Left ventricle myocardium superior (tissue), 1 donor: Measurements from ENCODE around the gene ZKSCAN4. TPM values are rescaled to one million over a fixed set of nuclear protein-coding genes. Genes with fewer than 3 reads are reported as not detected.
A peak's percentile ranks its signal among the peaks of the same experiment; 100 is the strongest.

Experiments used
- ATAC-seq: fragments of 200-7000 bp; cut with Tn5 transposase; one replicate; pipeline ENCODE4 v1.9.1; 2020; ENCODE audit warnings: mild to moderate bottlenecking, moderate library complexity
- DNase-seq: peaks from one replicate; pipeline ENCODE4 v3.0.0-alpha.2; 2020
- intact Hi-C: fragments of 100-400 bp; cut with micrococcal nuclease; formaldehyde crosslinking; loops from one replicate; pipeline ENCODE4 v1.11.0; 2022
- long read RNA-seq: library from polyadenylated mRNA; unstranded; transcript quantifications from one replicate; pipeline ENCODE4 v2.0.0, GENCODE V29; 2021
- total RNA-seq: library from RNA; stranded (reverse); fragmentation: NEBNext Ultra II Directional; extraction: Animal tissue kit (Norgen Biotek cat#: 25700); gene quantifications from one replicate; pipeline ENCODE4 v1.2.1, GENCODE V29; 2021
- donor health status: DM: no; HTN: yes; CAD: no; lungs with severe emphysema.

Gene ZKSCAN4
- total RNA-seq = 2.7 TPM
- long read RNA-seq, partial matches to known transcripts = 1 of 5 reads
- long read RNA-seq, other reads (novel, unspliced or antisense) = 3 of 5 reads

DNA sequence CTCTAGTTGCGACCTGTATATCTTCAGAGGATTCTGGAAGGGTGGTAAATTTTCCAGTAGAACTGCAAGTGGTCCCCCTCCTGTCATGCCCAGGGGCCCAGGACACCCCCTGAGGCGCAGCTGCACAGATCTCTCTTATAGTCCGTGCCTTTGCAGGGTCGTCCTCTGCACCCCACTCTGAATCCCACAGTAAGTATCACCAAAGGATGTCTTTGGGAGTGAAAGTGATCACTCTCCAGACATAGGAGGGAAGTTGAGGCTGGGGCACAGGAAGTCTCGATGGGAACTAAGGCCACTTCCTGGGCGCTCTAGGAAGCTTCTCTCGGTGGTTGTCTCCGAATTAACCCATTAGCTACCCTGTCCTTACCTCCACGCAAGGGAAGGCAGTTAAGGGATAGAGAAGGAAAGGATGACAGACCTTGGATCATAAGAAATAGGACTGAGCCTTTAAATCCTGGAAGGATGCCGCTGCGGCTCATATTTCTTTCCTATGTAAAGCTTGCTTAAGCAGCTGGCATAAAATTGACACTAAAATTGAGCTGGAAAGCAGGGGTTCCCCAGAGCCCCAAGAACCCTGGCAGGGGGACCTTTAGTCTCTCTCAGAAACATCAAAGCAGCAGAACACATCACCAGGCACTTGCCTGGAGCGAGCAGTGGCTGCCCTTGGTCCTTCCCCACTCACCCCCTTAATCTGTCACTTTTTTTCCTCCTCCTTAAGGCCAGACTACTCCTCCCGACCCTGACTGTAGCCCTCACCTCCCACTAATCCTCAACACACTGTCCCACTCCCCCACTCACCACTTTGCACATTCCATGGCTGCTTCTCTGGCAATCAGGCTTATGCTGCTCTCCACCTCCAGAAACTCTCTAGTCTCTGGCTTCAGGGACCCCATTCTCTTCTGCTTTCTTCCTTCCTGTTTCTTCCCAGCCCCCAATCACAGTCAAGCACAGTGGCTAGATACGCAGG lies at the start of gene ZKSCAN4:
ZKSCAN4 (minus strand) TSS at position 261 of the 967 bp plus-strand sequence. CDS start 289 bp downstream, outside the sequence.
- DNase-seq (peak; percentile 56), ATAC-seq (peak; percentile 99)
- intact Hi-C loops = no loop called here

DNA sequence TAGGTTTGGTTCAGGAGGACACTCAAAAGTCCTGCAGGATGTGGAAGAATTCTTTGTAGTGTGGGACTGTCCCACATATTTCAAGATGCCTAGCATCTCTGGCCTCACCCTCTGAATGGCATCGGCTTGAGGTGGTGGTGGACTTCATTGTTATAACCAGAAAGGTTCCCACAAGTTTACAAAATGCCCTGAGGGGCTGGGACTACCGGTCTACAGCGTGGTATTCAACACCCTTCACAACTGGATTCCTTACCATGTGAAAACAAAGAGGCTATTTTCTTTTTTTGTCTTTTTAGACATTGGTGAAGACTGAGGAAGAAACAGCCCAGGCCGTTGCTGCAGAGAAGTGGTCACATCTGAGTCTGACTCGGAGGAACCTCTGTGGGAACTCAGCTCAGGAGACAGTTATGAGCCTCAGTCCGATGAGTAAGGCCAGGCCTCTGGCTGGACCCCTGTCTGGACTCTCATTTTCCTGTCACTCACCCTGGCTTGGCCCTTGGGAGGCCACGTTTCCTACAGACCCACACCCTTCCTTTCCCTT lies 44.5 kb upstream of the ZKSCAN4 start:
- intact Hi-C loops = no loop called here
- no peak for ATAC-seq
- DNase-seq = no peak

DNA sequence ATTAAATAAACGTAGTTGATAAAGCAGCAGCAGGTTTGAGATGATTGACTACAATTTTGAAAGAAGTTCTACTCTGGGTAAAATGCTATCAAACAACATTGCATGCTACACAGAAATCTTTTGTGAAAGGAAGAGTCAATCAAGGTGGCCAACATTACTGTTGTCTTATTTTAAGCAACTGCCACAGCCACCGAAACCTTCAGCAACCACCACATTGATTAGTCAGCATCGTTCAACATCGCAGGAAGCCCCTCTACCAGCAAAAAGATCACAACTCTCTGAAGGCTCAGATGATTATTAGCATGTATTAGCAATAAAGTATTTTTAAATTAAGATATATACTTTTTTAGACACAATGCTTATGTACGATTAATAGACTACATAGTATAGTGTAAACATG lies 43.3 kb upstream of the ZKSCAN4 start:
- ATAC-seq (no peak), DNase-seq (no peak)

DNA sequence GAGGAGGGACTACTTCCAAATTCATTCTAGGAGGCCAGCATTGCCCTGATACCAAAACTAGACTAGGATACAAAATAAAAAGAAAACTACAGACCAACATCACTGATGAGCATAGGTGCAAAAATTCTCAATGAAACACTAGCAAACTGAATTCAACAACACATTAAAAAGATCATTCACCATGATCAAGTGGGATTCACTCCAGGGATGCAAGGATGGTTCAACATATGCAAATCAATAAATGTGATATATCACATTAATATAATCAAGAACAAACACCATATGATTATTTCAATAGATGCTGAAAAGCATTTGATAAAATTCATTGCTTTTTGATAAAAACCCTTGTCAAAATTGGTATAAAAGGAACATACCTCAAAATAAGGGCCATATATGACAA lies 39.5 kb upstream of the ZKSCAN4 start:
- DNase-seq (no peak), ATAC-seq (no peak)
- intact Hi-C loops = no loop called here

More for the DNA sequence above, 43.3 kb upstream of the ZKSCAN4 start:
- intact Hi-C loops = no loop called here

DNA sequence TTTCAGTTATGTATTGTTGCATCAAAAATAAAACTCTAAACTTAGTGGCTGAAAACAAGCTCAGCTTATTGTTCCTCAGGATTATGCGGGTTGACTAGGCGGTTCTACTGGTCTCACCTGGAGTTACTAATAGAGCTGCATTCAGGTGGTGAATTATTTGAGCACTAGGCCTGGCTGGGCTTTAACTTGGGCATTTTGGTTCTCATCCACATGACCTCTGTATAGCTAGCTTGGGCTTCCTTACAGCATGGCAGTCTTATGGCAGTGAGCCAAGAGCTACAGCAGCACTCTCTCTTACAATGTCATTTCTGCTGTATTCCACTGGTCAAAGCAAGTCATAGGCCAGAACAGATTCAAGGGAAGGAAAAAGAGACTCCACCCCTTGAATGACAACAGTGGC lies 30.9 kb upstream of the ZKSCAN4 start:
- no peak for DNase-seq
- intact Hi-C loops = no loop called here
- ATAC-seq = no peak

DNA sequence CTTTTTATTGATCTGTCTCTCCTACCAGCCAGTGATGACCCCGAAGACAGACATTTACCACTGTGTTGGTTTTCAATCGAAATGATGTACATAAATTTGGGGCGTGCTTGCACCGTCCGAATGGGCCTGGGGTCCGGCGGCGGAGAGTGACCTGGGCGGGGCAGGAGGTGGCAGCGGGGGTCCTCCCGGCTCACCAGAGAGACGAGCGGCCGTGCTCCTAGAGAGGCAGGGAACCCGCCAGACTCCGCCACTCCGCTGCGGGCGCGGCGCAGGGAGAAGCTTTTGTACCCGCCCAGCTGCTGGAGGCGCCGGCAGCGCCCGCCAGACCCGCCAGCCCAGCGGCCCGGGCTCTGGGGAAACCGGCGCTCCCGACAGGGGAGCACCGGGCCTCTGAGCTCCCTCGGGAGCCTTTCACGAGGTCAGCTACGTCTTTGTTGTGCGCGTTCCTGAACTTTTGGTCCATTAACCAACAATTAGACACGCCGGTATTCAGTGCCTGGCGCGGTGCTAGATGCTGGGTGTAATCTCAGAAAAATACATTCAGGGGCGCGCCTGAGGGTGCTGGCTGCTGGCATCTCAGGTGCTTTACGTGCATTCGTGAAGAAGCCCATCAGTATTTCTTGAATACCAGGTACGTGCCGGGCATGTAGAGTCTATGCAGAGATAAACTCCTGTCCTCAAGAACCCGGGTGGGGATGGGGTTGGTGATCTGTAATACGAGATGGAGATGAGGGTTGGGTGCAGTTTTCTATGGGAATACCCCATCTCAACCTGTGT lies 29.4 kb upstream of the ZKSCAN4 start, which contains the start of gene PGBD1:
PGBD1 (plus strand) TSS at position 285 of the 777 bp plus-strand sequence. CDS start 2,242 bp downstream, outside the sequence.
- ATAC-seq (peak; percentile 98), DNase-seq (peak; percentile 89)
- intact Hi-C loops = no loop called here

DNA sequence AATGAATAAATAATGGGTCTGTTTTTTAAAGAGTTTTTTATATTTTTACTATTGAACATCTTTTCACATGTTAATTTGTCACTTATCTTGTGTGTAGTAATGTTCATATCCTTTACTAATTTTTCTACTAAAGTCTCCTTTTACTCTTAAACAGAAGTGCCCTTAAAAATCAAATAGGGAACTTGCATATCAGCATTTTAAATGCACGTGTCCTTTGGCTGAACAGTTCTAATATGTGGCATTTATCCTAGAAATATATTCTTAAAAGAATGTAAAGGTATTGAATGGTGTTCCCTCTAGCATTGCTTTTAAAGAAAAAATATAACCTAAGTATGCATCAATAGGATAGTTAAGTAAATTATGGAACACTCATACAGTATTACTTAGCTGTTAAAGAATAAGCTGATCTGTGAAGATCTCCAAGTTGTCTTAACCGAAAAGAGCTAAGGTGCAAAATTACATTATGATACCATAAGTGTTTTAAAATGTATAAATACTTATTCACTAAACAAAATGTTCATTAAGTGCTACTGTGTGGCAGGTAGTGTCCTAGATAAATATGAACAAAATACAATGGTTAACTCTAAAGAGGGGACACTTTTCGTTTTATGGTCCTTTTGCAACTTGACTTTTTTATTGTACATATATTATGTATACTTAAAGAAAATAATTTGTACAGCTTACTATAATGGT lies 28.7 kb upstream of the ZKSCAN4 start:
- DNase-seq = no peak
- intact Hi-C loops = no loop called here
- no peak for ATAC-seq

DNA sequence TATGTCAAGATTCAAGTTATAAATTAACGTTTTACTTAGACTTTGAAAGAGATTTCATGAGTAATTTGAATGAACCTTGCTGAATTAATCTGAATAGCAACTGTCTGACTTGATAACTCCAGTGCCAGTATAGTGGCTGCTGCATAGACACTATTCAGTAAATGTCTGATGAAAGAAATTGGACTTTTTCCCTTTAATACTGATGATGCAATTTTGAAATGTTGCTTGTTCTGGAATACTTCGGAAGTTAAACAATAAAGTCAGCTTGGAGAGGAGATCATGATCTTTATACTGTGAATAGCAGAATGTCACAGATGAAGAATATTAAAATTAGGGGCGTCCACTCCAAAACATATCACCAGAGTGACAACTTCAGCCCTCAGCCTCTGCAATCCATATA lies 25.7 kb upstream of the ZKSCAN4 start:
- DNase-seq (no peak), ATAC-seq (no peak)
- intact Hi-C loops = no loop called here

DNA sequence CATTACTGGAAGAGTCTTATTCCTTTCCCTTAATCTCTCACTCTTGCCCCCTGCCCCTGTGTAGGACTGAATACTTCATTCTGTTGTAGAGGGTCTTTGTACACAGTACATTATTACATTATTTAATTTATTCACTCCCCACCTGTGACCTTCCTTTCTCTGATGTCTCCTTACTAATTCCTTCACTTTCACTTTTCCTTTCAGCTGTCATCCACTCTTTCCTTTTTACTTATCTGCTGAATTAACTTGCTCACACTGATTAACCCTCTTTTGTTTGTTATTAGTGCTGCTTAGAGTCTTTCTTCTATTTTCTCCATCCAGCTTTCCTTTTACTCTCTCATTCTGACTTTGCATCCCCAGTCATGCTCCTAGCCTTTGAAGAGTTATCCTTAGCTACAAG lies 22.8 kb upstream of the ZKSCAN4 start:
- intact Hi-C loops = no loop called here
- ATAC-seq = no peak

DNA sequence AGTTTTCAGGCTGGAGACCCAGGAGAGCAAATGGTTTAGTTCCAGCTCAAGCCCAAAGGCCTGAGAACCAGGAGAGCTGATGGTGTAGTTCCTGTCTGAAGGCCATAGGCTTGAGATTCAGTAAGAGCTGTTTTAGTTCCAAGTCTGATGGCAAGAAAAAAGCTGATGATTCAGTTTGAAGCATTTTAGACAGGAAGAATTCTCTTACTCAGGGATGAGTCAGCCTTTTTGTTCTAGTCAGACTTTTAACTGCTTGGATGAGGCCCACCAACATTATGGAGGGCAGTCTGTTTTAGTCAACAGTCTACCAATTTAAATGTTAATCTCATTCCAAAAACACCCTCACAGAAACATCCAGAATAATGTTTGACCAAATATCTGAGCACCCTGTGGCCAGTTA lies 17.4 kb upstream of the ZKSCAN4 start:
- no peak for DNase-seq
- intact Hi-C loops = no loop called here
- ATAC-seq = no peak

More for the DNA sequence above, 22.8 kb upstream of the ZKSCAN4 start:
- DNase-seq = no peak

DNA sequence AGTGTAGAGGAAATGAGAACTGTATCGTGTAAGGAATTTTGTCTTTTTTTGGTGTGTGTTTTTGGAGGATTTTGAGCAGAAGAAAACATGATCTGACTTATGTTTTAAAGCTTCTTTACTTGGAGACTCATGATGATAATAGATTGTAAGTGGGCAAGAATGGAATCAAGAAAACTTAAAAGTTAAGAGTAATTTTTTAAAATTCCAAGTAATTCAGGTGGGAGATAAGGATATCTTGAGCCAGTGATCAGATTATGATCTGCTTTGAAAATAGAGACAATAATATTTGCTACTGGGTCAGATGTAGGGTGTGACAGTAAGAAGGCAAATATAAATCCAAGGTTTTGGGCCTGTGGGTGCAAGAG lies 15.6 kb upstream of the ZKSCAN4 start:
- intact Hi-C loops = no loop called here
- DNase-seq (no peak), ATAC-seq (no peak)

DNA sequence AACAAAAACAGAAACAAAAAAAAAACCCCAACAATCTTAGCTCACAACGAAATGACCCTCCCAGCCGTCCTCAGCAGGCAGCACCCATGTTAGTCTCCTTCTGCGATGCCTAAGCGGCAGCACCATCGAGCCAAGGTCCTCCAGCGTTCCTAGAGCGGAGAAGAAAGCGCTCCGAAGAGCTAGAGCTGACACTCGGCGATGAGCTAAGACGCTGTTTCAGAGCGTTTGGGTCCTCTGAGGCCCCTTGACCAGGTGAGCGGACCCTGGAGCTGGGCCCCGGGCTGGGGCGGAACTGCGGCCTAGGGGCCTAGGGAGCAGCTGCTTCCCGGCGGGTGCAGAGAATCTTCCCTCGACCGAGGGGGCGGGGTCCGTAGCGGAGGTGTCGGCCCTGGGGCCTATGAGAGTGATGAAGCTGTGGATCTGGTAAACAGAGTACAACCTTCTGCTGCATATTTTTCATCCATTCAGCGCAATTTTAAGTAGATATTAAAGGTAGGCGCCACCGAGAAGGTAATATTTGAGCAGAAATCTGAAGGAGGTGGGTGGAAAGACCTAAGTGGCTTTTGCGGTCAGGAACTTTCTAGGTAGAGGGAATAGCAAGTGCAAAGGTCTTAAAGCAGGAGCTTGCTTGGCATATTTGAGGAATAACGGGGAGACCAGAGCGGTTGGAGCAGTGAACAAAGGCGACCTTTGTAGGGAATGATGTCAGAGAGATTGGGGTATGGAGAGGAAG lies 15.1 kb upstream of the ZKSCAN4 start, which contains the start of gene ZSCAN26:
ZSCAN26 (plus strand) TSS at position 182 of the 733 bp plus-strand sequence. CDS start 4,777 bp downstream, outside the sequence.
- ATAC-seq (peak; percentile 99), DNase-seq (peak; percentile 88)
- intact Hi-C loops = no loop called here

DNA sequence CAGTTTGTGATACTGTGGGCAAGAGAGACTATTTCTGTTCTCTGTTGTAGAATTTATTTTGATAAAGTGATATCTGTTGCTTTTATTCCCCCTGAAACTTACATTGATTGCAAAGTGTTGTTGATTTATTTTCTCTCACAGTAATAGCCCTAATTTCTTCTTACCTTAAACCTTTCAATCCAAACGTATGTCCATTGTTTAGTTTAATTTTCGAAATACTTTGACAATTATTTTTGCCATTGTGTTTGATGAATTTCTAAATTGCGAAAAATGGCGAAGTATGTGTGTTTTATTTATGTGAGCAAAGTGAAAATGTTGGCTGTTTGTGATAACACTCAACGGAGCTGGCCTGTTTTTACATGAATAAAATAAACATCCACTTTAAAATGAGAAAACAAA lies 14.5 kb upstream of the ZKSCAN4 start:
- no peak for DNase-seq
- no peak for ATAC-seq
- intact Hi-C loops = no loop called here

DNA sequence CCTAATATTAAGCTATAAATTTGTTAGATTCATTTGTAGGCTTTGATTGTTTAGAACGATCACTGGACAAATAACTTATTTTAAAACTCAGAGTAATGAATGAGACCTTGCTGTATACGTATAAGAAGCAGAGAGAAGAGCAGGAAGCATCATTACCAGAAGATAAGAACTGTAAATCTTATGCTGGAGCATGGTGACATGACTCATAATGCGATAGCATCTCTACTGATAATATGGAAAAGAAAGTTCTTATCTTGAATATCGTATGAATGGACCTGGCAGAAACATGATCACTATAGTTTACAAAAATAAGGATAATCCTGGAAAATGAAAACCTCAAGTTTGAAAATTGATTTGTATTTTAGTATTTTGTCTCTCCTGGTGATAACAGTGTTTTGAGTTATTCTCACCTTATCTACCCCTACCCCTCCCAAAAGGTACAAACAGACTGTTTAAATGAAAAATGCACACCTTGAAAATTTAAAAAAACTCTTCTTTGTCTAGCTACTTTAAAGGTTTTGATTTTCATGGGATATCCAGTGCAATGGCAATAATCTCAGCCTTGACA lies 12.8 kb upstream of the ZKSCAN4 start:
- DNase-seq (no peak), ATAC-seq (no peak)
- intact Hi-C loops = no loop called here

DNA sequence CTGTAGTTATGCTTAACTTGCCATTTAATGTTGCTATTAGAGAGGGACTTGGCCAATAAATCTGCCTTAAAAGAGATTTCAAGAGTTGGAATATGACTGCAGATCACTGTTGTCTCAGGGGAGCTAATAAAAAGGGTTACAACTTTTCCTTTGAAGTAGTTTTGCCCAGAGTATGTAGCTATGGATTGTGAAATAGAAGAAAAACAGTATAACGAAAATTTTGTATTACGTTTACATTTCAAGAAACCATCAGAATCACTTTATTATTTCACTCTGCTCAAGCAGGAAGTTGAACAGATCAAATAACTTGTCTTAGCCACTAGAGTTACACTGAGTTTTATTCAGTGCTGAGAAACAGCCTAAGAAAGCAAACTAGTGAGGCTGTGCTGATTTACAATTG lies 11.9 kb upstream of the ZKSCAN4 start:
- ATAC-seq (no peak), DNase-seq (no peak)
- intact Hi-C loops = no loop called here

DNA sequence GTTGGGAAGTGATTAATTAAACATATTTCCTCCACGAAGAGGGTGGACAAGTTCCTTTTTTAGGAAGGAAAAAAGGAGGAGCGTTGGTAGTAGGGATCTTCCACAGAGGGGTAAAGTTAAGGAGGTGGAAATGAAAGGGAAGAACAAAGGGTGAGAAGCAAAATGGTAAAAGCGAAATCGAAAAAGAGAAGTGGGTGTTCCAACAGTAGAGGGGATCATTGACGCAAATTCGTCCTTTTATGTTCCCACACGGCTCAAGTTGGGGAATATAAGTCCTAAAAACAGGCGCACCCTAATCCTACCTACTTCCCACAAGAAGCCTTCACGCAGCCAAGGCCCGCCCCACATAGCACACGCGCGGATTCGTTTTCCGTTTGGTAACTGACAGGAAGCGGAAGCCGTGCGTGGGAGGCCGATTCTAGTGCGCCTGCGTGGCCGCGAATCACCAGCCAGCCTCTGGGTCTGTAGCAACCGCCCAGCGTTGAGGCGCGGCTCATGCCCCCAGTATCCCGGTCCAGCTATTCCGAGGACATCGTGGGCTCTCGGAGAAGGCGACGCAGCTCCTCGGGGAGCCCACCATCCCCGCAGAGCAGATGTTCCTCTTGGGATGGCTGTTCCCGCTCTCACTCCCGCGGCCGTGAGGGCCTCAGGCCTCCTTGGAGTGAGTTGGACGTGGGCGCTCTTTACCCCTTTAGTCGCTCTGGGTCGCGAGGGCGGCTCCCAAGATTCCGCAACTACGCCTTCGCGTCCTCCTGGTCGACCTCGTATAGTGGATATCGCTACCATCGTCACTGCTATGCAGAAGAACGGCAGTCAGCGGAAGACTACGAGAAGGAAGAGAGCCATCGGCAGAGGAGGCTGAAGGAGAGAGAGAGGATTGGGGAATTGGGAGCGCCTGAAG lies 7.1 kb upstream of the ZKSCAN4 start, which contains the start of gene NKAPL:
NKAPL (plus strand) TSS at position 421 of the 901 bp plus-strand sequence; CDS start at position 496, 75 bp downstream.
- ATAC-seq = peak; percentile 99
- peak; percentile 91 for DNase-seq
- intact Hi-C loops = no loop called here

DNA sequence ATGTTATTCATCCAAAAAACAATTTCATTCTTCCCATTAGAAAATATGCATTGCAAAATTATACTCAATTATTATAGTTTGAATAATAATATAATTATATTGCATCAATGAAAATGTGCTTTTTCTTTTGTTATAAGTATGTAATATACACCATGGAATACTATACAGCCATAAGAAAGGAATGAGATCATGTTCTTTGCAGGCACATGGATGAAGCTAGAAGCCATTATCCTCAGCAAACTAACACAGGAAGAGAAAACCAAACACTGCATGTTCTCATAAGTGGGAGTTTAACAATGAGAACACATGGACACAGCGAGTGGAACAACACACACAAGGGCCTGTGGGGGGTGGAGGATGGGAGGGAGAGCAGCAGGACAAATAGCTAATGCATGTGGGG lies 5.0 kb upstream of the ZKSCAN4 start:
- intact Hi-C loops = no loop called here
- DNase-seq (no peak), ATAC-seq (no peak)
